ELR (cell line): Measurements from ENCODE around the gene HADH.
A peak's percentile ranks its signal among the peaks of the same experiment; 100 is the strongest.
"Not testable (repeated sequence)": the region's sequence is repeated elsewhere in the genome, so short reads cannot be mapped to it uniquely, and the experiment has no call there.

Experiments
- DNase-seq: peaks from one replicate; pipeline ENCODE4 v3.0.0-alpha.2; 2015; ENCODE audit warnings: low read depth

HADH gene

DNA sequence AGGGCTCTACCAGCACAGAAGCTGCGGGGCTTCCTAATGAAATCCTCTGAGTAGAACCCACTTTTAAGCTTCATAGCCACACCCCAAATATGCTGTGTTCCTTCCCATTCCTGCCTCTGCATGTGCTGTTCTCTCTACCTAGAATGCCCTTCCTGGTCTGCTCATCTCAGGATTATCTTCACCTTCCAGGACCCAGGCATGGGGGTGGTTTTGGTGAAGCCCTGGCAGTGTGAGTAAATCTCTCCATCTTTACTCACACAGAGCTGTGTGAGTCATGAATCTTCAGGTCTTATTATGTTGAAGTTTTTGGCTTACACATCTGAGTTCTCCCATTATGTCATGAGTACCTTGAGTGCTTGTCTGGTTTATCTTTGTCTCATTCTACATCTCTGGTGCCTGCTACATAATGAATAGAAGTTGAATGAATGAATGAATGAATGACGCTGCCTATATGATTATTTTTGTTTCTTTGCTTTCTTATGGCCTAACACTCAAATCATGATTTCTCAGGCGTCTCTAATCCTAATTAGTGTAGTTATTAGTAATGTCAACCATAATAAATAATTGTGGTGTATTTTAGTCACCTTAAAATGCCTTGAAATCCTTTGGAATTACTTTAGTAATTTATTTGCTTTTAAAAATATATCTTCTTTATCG lies 41.9 kb downstream of the HADH start:
- DNase-seq = peak; percentile 63

DNA sequence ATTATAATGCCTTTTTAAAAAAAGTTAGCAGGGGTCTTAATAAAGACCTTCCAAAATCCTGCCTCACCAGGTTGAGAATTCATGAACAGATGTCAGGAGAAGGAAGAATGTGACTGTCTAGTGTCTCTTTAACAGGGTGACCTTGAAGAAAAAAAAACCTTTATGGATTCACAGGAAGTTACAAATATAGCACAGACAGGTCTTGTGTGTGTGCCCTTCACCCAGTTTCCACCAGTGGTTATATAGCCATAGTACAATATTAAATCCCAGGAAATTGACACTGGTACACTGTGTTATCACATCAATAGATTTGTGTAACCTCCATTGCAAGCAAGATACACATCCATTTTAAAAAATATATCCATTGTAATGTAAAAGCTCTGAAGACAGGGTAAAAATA lies 43.7 kb downstream of the HADH start:
- DNase-seq = no peak

DNA sequence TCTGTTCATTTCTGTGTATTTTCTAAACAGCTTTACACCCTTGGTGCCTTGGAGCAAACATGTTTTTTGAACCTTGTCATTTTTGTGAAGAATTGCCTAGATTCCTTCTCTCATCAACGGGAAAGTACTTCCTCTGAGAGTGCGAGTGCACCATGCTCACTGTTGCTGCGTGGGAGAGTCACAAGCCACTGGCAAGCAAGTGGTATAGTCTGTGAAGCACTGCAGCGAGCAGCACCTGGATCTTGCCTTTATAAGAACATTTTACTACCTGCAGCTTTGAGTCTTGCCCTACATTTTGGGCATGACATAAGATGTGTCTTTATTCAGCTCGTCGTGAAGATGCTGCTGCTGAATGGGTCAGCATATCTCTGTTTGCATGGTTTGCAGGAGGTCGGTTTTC lies 44.9 kb downstream of the HADH start:
- DNase-seq = no peak

DNA sequence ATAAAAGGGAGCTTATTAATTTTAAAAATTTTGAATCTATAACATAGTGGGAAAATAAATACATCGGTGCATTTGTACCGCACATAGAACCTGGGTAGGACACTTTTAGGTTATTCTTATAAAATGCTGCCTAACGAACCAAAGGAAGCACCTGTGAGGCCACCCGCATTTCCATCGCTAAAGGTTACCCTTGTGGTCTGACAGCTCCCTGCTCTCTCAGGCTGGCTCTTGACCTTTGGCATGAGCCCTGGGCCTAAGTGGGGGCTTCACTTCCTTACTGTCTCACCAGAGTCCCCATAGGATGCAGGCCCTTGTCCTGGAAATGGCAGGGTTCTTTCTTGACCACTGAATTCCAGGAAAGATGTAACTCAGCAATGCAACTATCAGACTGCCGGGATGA lies 46.0 kb downstream of the HADH start:
- DNase-seq = no peak

DNA sequence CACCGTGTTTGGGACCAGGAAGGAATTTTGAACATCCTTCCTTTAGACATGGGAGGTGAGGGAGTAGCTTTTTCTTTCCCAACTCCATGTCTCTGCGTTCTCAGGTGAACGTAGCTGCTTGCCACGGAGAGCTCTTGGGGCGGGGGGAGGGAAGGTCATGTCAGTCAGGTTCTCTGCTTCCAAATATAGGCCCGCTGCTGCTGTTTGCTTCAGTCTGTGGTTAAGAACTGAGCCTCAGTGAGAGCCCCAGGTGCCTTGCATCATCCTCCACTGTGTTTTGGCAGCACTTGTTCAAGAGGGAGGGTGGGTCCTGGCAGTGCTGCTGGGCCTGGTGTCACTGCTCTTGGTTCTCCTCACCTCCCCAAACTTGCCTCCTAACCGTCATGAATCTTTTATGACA lies 46.5 kb downstream of the HADH start:
- DNase-seq = no peak

DNA sequence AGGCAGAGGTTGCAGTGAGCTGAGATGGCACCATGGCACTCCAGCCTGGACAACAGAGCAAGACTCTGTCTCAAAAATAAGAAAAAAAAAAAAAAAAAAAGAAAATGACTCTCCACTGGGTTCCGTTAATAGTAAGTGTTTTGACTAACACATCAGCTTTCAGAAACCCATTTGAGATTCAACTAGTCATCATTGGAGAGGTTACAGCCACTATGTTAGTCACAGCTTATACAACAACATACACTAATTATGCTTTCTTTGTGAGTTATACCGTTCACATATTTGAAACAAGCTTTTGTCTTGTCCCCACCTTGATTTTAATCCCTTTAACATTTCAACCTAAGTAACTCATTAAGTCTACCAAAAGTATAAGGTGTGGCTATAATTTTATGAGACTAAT lies 48.2 kb downstream of the HADH start:
- DNase-seq = peak; percentile 17

DNA sequence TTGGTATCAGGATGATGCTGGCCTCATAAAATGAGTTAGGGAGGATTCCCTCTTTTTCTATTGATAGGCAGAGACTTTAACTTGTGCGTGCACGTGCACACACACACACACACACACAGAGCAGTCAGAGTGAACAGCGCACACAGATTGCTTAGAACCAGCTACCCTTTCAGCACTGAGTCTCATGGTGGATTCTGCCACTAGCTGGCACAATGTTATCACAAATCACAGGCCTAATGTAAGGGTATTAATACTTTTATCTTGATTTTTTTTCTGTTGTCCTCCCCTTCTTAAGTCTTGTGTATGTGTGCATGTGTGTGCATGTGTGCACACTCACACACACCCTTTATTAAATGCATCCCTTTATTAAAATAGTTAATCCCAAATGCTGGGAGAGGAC lies 53.2 kb downstream of the HADH start:
- DNase-seq = no peak

DNA sequence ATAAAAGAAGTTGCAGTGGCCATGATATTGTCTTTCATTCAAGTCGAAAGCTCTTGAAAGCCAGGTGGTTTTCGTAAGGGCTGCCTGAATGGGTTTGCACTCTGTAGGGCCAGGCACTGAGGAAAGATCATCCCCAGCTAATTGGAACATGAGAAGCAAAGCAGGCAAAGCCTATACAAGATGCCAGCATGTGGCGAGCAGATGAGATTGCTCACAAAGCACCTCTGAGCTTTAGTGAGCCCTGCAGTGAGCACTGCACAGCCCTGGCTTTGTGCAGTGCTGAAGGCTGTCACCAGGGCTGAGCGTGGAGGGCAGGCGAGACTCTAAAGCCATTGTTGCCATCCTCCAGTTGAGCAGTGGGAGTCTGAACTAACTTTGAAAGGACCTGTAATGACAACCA lies 53.8 kb downstream of the HADH start:
- DNase-seq = no peak

DNA sequence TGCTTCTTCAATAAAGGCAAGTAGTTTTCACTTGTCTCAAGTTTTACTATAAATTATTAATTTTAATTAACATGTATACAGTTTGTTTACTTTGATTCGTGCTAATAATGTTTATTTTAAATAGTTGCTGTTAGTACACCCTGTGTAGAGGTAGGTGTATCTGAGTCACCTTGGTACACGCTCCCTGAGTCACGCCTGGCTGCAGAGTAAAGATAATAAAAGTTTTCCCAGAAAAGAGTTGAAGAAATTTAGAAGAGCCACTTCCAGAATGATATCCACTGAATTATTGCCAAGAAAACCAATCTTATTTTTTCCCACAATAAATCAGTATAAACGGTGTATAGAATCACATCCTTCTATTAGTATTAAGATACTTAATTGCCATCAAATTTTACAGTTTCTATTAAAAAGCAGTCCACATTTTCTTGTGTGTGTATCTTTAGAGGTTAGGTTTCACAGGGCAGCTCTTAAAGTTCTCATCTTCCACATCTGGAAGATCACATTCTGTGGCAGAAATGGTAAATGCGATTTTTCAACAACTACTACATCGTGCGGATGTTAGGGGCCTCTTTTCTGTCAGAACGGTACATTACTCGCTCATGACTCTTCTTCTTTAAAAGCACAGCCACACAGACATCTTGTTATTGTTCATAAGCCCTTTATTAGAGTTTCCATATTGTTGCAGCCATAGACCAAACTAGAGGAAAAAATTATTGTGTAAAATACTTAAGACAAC lies 55.4 kb downstream of the HADH start:
- peak; percentile 54 for DNase-seq

DNA sequence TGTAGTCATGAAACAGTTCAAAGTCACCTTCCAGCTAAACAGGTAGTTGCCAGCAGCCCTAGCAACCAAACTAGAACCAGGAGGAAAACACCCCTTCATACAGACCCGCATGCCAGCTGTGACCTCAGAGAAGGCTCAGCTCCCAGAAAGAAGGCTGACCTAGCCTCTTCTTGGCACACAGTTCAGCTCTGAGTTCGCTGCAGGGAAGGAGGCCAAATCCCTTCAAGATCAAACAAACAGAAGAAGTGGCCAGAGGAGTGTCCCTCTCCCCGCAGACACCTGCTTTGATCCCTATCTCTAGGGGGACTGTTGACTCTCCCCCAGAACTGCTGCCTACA lies 56.0 kb downstream of the HADH start:
- no peak for DNase-seq

DNA sequence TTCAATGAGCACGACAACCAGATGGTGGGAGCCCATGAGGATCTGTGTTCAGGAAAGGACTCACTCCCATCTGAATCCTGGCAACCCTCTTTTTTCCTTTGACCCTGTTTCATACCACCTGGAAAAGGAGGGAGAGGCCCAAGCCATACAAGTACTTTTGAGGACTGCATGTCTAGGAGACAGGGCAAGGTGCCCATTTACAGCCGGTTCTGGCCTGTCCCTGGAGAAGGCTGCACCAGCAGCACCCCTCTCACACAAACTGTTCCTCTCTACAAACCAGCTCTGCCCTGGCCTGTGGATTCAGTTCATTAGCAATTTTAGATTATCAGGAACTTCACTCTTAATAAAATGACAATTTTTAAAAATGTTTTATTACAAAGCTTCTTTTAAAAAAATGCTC lies 57.5 kb downstream of the HADH start:
- DNase-seq = no peak

DNA sequence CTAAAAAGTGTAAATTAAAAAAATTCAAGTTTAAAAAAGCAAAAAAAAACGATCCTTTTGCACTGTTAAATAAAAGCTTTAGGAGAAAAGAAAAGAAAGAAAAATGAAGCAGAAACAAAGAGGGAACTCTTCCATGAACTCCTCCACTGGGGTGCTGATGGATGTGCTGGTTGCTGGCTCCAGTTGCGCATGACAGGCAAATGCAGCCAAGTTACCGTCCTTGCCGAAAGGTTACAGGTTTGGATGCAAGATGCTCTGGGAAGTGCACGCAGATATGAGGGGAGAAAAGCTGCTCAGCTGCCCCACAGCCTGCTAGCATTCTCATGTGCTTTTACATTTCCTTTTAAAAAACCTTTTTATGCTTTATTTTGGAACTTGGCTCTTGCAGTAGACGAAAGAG lies 58.5 kb downstream of the HADH start:
- DNase-seq = no peak

DNA sequence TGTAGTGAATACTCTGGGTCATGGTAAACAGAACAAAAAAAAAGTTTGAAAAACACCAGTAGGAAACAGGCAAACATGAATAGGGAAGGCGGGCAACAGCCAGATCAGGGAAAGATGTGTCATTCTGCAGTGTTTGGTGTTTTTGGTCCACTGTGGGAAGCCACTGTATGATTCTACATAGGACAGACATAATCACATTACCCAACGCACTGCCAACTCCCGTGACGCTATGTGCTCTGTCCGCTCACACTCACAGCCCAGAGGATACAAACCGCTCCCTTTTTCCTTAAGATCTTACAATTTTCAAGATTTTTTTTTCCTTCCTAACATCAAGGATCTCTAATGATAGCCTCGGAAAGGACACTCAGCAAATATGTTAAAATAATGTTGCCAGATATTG lies 59.3 kb downstream of the HADH start:
- no peak for DNase-seq

DNA sequence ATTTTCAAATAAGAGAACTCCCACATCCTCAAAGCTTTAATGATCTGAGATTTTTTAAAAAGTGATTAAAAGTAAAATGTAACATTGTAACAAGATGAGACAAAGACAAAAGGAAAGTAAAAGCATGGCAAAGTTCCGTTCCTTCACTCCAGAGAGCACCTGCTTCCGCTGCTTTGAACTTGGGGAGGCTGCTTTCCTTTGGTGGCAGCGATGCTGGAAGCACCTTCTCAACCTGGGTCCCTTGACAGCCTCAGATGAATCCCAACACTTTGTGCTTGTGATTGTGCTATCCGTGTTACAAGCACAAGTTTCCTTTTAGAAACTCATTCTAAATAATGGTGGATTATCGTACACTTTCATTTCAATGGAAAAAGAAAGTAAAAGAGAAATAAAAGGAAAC lies 59.7 kb downstream of the HADH start:
- no peak for DNase-seq

DNA sequence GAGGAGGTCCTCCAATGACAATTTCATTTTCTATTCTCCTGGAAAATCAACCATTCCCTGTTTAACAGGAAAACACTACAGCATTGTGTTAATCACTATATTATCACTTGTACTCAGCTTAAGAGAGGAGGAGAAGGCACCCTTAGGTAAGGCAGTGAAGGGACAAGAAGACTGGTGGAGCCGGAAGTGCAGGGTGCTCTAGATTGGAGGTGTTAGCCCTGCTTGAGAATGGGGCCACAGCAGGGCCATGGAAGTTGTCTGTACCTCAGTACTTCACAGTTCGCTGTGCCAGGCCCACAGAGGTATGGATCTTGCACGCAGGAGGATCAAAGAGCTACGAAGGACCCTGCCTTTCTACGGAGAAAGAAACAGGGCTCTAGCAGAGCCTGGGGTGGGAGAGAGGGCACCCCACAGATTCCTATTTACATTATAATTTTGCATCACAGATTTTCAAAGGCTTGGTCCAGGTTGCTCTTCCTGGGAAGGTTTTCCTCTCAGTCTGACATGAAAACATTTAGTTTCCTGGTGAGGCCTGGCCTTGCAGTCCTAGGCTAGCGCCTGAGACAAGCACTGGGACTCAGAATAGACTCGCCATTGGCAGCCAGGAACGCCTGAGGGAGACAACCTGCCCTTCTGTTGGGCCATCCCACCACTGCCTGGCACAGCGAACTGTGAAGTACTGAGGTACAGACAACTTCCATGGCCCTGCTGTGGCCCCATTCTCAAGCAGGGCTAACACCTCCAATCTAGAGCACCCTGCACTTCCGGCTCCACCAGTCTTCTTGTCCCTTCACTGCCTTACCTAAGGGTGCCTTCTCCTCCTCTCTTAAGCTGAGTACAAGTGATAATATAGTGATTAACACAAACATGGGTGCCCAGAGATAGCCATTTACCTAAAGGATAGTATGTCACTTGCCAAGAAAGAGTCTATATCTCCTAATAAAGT lies 60.8 kb downstream of the HADH start:
- DNase-seq = not testable (repeated sequence)

DNA sequence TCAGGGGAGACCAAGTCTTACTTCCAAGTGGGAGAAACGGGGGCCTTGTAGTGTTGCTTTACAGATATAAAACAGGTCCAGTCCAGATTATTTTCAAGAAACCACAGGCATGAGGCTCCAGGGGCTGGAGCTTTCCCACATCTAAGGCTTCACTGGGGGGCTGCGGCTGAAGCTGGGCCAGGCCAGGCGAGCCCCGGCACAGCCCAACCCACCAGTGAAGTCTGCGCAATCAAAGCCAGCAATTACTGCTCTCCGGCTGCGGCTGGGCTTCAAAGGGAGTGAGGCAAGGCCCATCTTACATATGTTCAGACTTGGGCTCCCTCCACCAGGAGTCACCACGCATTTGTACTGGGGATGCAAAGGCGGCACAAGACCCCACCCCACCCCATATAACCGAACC lies 61.7 kb downstream of the HADH start:
- DNase-seq = no peak

DNA sequence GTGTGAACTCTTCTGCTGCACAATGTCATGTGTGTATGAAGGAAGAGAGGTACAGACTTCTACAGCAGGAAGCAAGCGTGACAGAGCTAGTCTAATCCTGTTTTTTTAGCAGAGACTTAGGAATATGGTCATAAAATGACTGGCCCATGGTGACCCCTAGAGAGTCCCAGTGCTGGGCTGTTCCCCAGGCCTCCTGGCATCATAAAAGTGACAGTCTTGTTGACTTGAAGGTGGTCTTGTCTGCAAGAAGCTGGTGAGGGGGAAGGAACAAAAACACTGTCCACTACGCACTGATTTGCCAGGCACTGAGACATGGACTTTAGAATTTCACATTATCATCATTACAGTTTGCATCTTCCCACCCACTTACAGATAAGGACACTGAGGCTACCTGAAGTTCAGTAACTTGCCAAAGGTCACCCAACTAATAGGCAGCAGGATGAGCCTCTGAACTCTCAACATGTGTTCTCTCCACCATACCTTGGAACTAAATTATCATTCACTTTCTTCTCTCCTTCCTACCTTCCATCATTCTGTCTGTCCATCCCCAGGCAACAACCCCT lies 63.0 kb downstream of the HADH start:
- no peak for DNase-seq

DNA sequence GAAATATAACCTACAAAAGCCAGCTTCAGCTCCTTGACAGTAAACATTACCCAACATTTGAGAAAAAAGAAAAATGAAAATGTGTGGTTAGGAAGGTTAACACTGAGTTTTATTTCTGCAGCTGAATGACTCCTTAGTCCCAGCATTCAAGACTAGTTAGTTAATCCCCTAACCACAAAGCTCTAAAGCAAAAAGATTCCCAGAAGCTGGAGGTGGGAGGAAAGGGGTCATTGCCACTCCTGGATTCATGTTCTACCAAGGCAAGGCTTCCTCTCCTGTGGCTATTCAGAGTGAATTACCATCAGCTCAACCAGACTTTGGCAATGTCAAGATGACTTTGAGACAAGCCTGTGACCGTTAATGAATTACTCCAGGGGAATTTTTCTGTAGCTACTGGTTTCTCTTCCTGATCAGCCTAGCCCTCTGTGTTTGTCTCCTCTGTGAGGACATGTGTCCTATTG lies 63.6 kb downstream of the HADH start:
- no peak for DNase-seq

DNA sequence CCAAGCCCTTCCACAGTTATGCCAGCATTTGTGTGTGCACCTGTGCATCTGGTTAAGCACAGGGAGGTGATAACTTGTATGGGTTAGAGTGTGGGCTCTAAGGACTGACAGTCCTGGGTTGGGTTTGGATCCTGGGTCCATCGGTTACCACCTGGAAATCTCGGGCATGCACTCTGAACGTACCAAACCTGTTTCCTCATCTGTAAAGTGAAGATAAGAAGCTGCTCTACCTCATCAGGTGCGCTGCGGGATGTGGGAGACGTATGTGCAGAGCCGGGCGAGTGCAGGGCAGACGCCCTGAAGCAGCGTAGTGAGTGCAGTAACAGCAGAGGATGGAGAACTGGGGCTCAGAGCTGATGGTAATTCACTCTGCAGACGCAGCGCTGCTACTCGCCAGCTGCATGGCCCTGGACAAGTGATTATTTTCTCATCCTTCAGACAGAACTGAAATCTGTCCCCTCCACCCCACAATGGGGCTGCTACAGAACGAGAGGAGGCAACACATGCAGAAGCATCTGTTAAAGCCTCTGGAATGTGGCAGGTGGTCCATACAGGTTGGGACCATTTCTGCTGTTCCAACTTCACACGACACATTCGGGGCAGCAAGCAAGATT lies 64.4 kb downstream of the HADH start:
- no peak for DNase-seq

DNA sequence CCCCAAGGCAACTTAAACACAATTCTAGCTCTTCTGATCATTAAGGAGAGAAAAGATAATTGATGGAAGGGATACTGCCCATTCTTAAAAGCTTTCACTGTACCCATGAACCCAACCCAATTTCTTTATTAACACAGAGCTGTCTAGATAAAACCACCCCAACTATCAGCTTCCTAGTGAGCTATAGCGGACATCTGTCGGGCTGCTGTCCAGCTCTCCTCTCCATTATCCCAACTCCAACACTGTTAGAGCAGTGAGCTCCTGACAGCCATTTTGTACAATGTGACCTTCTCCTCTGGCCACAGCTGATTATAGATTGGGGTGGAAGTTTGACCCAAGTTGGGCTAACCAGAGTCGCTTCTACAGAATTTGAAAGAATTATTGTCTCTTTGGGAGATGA lies 66.1 kb downstream of the HADH start:
- no peak for DNase-seq

DNA sequence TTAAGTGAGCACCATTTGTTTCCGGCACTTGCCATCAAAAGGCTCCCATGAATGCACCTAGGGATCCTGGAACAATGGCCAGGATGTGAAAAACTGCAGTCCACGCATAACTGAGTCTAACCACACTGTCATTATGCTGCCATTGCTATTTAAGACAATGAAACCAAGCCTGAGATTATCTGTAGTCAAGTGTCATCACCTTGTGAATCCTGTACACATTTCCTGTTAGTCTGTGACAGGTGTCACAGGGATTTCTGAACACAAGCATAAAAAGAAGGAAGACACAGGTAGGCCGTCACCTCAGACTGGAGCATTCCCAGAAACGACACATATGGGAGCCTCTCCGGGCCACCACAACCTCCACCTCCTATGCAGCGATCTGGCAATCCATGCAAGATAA lies 66.7 kb downstream of the HADH start:
- DNase-seq = no peak
